ENCODE measurements around the gene GIPC2.
"Not testable (repeated sequence)": the region's sequence is repeated elsewhere in the genome, so short reads cannot be mapped to it uniquely, and the experiment has no call there.

GIPC2 gene

GRCh38 chr1:78113156-78113916, 67.6 kb downstream of the GIPC2 start:
- Histone ChIP-seq H3K27ac (ENCODE audit: low read depth, low read length) (no peak overlapping the region), H3K4me1 (ENCODE audit: control insufficient read depth, low read length) (no peaks in the 10 kb centered on the region), H3K36me3 (ENCODE audit: control insufficient read depth, low read length) (no peaks in the 10 kb centered on the region), H3K4me2 (ENCODE audit: low read length) (no peak overlapping the region), H3K79me2 (ENCODE audit: control insufficient read depth, low read length) (no peaks in the 10 kb centered on the region), H3K9me3 (ENCODE audit: control insufficient read depth, insufficient read depth, low read length) (no peaks in the 10 kb centered on the region), H3K27me3 (ENCODE audit: control insufficient read depth, low read length) (peaks cover 3% of the 10 kb centered on the region; the same call in 1 of the 2 replicates), H3F3A (ENCODE audit: control insufficient read depth, insufficient read depth) (no peaks in the 10 kb centered on the region), H4K20me1 (ENCODE audit: control insufficient read depth, insufficient read depth, low read depth, low read length) (no peaks in the 10 kb centered on the region), H3K9me2 (replicated peaks; ENCODE audit: control insufficient read depth, low read length) (no peaks in the 10 kb centered on the region), H3K4me3 (ENCODE audit: low read length) (no peak overlapping the region)
- no peak for TF ChIP-seq EZH2phosphoT487 (IDR thresholded peaks at IDR 0.05; ENCODE audit: borderline replicate concordance, low read length)
- TF ChIP-seq CTCF (IDR thresholded peaks at IDR 0.05; ENCODE audit: low read depth, low read length, poor library complexity, severe bottlenecking) = no peak

- Histone ChIP-seq H3K27me3 (ENCODE audit: control insufficient read depth, low read length) (peaks cover 3% of the 10 kb centered on the region; the same call in 1 of the 2 replicates), H3K9me2 (replicated peaks; ENCODE audit: control insufficient read depth, low read length) (no peaks in the 10 kb centered on the region), H3K4me3 (ENCODE audit: low read length) (no peak overlapping the region), H3K4me1 (ENCODE audit: control insufficient read depth, low read length) (no peaks in the 10 kb centered on the region), H3K4me2 (ENCODE audit: low read length) (no peak overlapping the region), H3K36me3 (ENCODE audit: control insufficient read depth, low read length) (no peaks in the 10 kb centered on the region), H3K27ac (ENCODE audit: low read depth, low read length) (no peak overlapping the region), H3K79me2 (ENCODE audit: control insufficient read depth, low read length) (no peaks in the 10 kb centered on the region), H4K20me1 (ENCODE audit: control insufficient read depth, insufficient read depth, low read depth, low read length) (no peaks in the 10 kb centered on the region), H3F3A (ENCODE audit: control insufficient read depth, insufficient read depth) (no peaks in the 10 kb centered on the region), H3K9me3 (ENCODE audit: control insufficient read depth, insufficient read depth, low read length) (no peaks in the 10 kb centered on the region)
- no peak for TF ChIP-seq EZH2phosphoT487 (IDR thresholded peaks at IDR 0.05; ENCODE audit: borderline replicate concordance, low read length)
- TF ChIP-seq CTCF (IDR thresholded peaks at IDR 0.05; ENCODE audit: low read depth, low read length, poor library complexity, severe bottlenecking) = peak; percentile 90
These were observed 68.5 kb downstream of the GIPC2 start for GRCh38 chr1:78114034-78114956.

- H3K4me1 ChIP-seq (ENCODE audit: control insufficient read depth, low read length); H3K9me2 ChIP-seq (replicated peaks; ENCODE audit: control insufficient read depth, low read length); H4K20me1 ChIP-seq (ENCODE audit: control insufficient read depth, insufficient read depth, low read depth, low read length); H3K36me3 ChIP-seq (ENCODE audit: control insufficient read depth, low read length); H3K4me2 ChIP-seq (ENCODE audit: low read length); H3K27me3 ChIP-seq (ENCODE audit: control insufficient read depth, low read length); H3K79me2 ChIP-seq (ENCODE audit: control insufficient read depth, low read length); H3K9me3 ChIP-seq (ENCODE audit: control insufficient read depth, insufficient read depth, low read length); H3K4me3 ChIP-seq (ENCODE audit: low read length); H3F3A ChIP-seq (ENCODE audit: control insufficient read depth, insufficient read depth); H3K27ac ChIP-seq (ENCODE audit: low read depth, low read length): not testable (repeated sequence)
These were observed 74.7 kb downstream of the GIPC2 start for GRCh38 chr1:78120485-78120884.

GRCh38 chr1:78121710-78122109, 75.9 kb downstream of the GIPC2 start:
- Histone ChIP-seq H3F3A (ENCODE audit: control insufficient read depth, insufficient read depth) (no peaks in the 10 kb centered on the region), H4K20me1 (ENCODE audit: control insufficient read depth, insufficient read depth, low read depth, low read length) (no peaks in the 10 kb centered on the region), H3K4me2 (ENCODE audit: low read length) (no peak overlapping the region), H3K79me2 (ENCODE audit: control insufficient read depth, low read length) (no peaks in the 10 kb centered on the region), H3K4me3 (ENCODE audit: low read length) (no peak overlapping the region), H3K27ac (ENCODE audit: low read depth, low read length) (no peak overlapping the region), H3K9me2 (replicated peaks; ENCODE audit: control insufficient read depth, low read length) (no peaks in the 10 kb centered on the region), H3K27me3 (ENCODE audit: control insufficient read depth, low read length) (peaks cover 3% of the 10 kb centered on the region; the same call in 1 of the 2 replicates), H3K36me3 (ENCODE audit: control insufficient read depth, low read length) (no peaks in the 10 kb centered on the region), H3K9me3 (ENCODE audit: control insufficient read depth, insufficient read depth, low read length) (no peaks in the 10 kb centered on the region), H3K4me1 (ENCODE audit: control insufficient read depth, low read length) (no peaks in the 10 kb centered on the region)
- TF ChIP-seq CTCF (IDR thresholded peaks at IDR 0.05; ENCODE audit: low read depth, low read length, poor library complexity, severe bottlenecking) (no peak), EZH2phosphoT487 (IDR thresholded peaks at IDR 0.05; ENCODE audit: borderline replicate concordance, low read length) (no peak)
